GM12892 (cell line): Measurements from ENCODE around the gene DAB2IP.

Experiments used
- DNase-seq: peaks from one replicate; pipeline ENCODE4 v3.0.0; 2011; ENCODE audit not compliant: insufficient read length
- FAIRE-seq: peaks from 2 replicates; lab custom pipeline; 2011; peaks lifted over from hg19 to GRCh38; lab: Jason Lieb, UNC
- POLR2A ChIP-seq: IDR thresholded peaks from 2 replicates; pipeline ENCODE4 v1.6.1; 2011; ENCODE audit warnings: low read depth, low read length, control low read depth
- POLR2AphosphoS5 ChIP-seq: IDR thresholded peaks from 2 replicates; pipeline ENCODE4 v1.6.1; 2011; ENCODE audit warnings: low read depth, low read length, control low read depth
- TAF1 ChIP-seq: IDR thresholded peaks from 2 replicates; pipeline ENCODE4 v1.6.1; 2011; ENCODE audit warnings: low read depth, mild to moderate bottlenecking, control low read depth, low read length, borderline replicate concordance

The DAB2IP gene

GRCh38 chr9:121660367-121660766 is 8.9 kb downstream of the DAB2IP start:
- DNase-seq (no peak), FAIRE-seq (no peak)
- no peak for TF ChIP-seq TAF1
- no peak for TF ChIP-seq POLR2AphosphoS5
- TF ChIP-seq POLR2A: no peak

- FAIRE-seq (no peak), DNase-seq (no peak)
- TF ChIP-seq POLR2A (no peak), POLR2AphosphoS5 (no peak), TAF1 (no peak)
Measured at GRCh38 chr9:121660876-121661275, 9.4 kb downstream of the DAB2IP start.

- no peak for FAIRE-seq
- no peak for TF ChIP-seq POLR2A
Measured at GRCh38 chr9:121661328-121661727, 9.9 kb downstream of the DAB2IP start.

GRCh38 chr9:121662359-121662758 is 10.9 kb downstream of the DAB2IP start:
- FAIRE-seq (no peak), DNase-seq (no peak)
- TF ChIP-seq POLR2AphosphoS5: no peak
- no peak for TF ChIP-seq POLR2A
- TF ChIP-seq TAF1: no peak

More at GRCh38 chr9:121661328-121661727, 9.9 kb downstream of the DAB2IP start:
- no peak for DNase-seq

- TF ChIP-seq POLR2AphosphoS5: no peak
- no peak for DNase-seq
- FAIRE-seq: no peak
Measured at GRCh38 chr9:121662891-121663580, 11.6 kb downstream of the DAB2IP start.

- DNase-seq (no peak), FAIRE-seq (no peak)
- TF ChIP-seq TAF1 (no peak), POLR2A (no peak), POLR2AphosphoS5 (no peak)
Measured at GRCh38 chr9:121663591-121663990, 12.2 kb downstream of the DAB2IP start.

GRCh38 chr9:121666294-121666693 is 14.9 kb downstream of the DAB2IP start:
- DNase-seq: no peak
- TF ChIP-seq POLR2AphosphoS5 (no peak), POLR2A (no peak), TAF1 (no peak)
- FAIRE-seq: no peak

GRCh38 chr9:121667214-121667613 is 15.8 kb downstream of the DAB2IP start:
- TF ChIP-seq POLR2A (no peak), POLR2AphosphoS5 (no peak), TAF1 (no peak)
- FAIRE-seq (no peak), DNase-seq (no peak)

GRCh38 chr9:121667890-121668289 is 16.5 kb downstream of the DAB2IP start:
- FAIRE-seq: no peak
- no peak for DNase-seq
- no peak for TF ChIP-seq POLR2A
- no peak for TF ChIP-seq TAF1
- no peak for TF ChIP-seq POLR2AphosphoS5

GRCh38 chr9:121670431-121670830 is 19.0 kb downstream of the DAB2IP start:
- DNase-seq (no peak), FAIRE-seq (no peak)
- TF ChIP-seq POLR2A (no peak), TAF1 (no peak), POLR2AphosphoS5 (no peak)

GRCh38 chr9:121671612-121672155 is 20.2 kb downstream of the DAB2IP start:
- DNase-seq (no peak), FAIRE-seq (no peak)
- TF ChIP-seq POLR2AphosphoS5: no peak
- no peak for TF ChIP-seq POLR2A
- no peak for TF ChIP-seq TAF1

GRCh38 chr9:121672213-121672612 is 20.8 kb downstream of the DAB2IP start:
- FAIRE-seq (no peak), DNase-seq (no peak)

GRCh38 chr9:121672986-121673385 is 21.6 kb downstream of the DAB2IP start:
- DNase-seq (no peak), FAIRE-seq (no peak)
- TF ChIP-seq POLR2A (no peak), POLR2AphosphoS5 (no peak), TAF1 (no peak)

More at GRCh38 chr9:121672213-121672612, 20.8 kb downstream of the DAB2IP start:
- no peak for TF ChIP-seq TAF1
- TF ChIP-seq POLR2AphosphoS5: no peak
- TF ChIP-seq POLR2A: no peak
